ENCODE results near the gene CRYAA.

GRCh38 chr21:43194303-43195120 lies 25.7 kb downstream of the CRYAA start:
- TF ChIP-seq, protein P1, sequence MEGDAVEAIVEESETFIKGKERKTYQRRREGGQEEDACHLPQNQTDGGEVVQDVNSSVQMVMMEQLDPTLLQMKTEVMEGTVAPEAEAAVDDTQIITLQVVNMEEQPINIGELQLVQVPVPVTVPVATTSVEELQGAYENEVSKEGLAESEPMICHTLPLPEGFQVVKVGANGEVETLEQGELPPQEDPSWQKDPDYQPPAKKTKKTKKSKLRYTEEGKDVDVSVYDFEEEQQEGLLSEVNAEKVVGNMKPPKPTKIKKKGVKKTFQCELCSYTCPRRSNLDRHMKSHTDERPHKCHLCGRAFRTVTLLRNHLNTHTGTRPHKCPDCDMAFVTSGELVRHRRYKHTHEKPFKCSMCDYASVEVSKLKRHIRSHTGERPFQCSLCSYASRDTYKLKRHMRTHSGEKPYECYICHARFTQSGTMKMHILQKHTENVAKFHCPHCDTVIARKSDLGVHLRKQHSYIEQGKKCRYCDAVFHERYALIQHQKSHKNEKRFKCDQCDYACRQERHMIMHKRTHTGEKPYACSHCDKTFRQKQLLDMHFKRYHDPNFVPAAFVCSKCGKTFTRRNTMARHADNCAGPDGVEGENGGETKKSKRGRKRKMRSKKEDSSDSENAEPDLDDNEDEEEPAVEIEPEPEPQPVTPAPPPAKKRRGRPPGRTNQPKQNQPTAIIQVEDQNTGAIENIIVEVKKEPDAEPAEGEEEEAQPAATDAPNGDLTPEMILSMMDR (IDR thresholded peaks at IDR 0.05): no peak
- TF ChIP-seq, protein P2, sequence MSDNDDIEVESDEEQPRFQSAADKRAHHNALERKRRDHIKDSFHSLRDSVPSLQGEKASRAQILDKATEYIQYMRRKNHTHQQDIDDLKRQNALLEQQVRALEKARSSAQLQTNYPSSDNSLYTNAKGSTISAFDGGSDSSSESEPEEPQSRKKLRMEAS (IDR thresholded peaks at IDR 0.05): no peak
- TF ChIP-seq NPAS2 (CRISPR knock-in tag; IDR thresholded peaks at IDR 0.05; ENCODE audit: borderline replicate concordance): no peak
- no peak for TF ChIP-seq REST (IDR thresholded peaks at IDR 0.05)
- no peak for TF ChIP-seq POLR2A (IDR thresholded peaks at IDR 0.05; ENCODE audit: low read length)
- no peak for TF ChIP-seq GATA3 (IDR thresholded peaks at IDR 0.05; ENCODE audit: borderline replicate concordance)
- TF ChIP-seq, protein P3, sequence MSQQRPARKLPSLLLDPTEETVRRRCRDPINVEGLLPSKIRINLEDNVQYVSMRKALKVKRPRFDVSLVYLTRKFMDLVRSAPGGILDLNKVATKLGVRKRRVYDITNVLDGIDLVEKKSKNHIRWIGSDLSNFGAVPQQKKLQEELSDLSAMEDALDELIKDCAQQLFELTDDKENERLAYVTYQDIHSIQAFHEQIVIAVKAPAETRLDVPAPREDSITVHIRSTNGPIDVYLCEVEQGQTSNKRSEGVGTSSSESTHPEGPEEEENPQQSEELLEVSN (IDR thresholded peaks at IDR 0.05; ENCODE audit: borderline replicate concordance, low read depth): no peak

All from A549 (cell line).